ENCODE results near the gene SLMAP. TPM values are rescaled to one million over a fixed set of nuclear protein-coding genes. Genes with fewer than 3 reads are reported as not detected.

Gene SLMAP
- polyA plus RNA-seq, 2 of the 4 experiments (the other 2 are of a cell fraction) = 15.2 to 33.1 TPM

DNA sequence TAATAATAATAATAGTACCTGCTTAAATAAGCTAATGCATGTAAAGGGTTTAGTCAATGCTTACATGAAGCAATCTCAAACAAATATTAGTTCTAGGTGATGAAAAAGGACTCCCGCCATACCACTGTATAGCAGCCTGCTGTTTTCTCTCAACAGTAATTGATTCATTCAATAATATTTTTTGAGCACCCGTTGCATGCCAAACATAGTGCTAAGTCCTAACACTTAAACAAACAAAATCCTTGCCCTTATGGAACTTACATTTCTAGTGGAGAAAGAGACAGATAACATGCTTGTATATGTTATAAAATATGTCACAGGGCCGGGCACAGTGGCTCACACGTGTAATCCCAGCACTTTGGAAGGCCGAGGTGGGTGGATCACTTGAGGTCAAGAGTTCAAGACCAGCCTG, 190.9 kb downstream of the SLMAP start:
- H3K9me3 ChIP-seq = no peaks in the 10 kb centered on the region
- TF ChIP-seq HOXB5 (CRISPR knock-in tag; IDR thresholded peaks at IDR 0.05) = no peak
- no peak for TF ChIP-seq FOSB (CRISPR knock-in tag; IDR thresholded peaks at IDR 0.05)
- no peak for TF ChIP-seq FOXS1 (CRISPR knock-in tag; IDR thresholded peaks at IDR 0.05)
- no peak for TF ChIP-seq ZSCAN20 (CRISPR knock-in tag; IDR thresholded peaks at IDR 0.05)
- no peak for TF ChIP-seq EHF (CRISPR knock-in tag; IDR thresholded peaks at IDR 0.05)
- no peak for TF ChIP-seq MYC (IDR thresholded peaks at IDR 0.05; ENCODE audit: borderline replicate concordance, low read length)
- no peak for TF ChIP-seq TFCP2L1 (CRISPR knock-in tag; IDR thresholded peaks at IDR 0.05)
- TF ChIP-seq, protein P1, sequence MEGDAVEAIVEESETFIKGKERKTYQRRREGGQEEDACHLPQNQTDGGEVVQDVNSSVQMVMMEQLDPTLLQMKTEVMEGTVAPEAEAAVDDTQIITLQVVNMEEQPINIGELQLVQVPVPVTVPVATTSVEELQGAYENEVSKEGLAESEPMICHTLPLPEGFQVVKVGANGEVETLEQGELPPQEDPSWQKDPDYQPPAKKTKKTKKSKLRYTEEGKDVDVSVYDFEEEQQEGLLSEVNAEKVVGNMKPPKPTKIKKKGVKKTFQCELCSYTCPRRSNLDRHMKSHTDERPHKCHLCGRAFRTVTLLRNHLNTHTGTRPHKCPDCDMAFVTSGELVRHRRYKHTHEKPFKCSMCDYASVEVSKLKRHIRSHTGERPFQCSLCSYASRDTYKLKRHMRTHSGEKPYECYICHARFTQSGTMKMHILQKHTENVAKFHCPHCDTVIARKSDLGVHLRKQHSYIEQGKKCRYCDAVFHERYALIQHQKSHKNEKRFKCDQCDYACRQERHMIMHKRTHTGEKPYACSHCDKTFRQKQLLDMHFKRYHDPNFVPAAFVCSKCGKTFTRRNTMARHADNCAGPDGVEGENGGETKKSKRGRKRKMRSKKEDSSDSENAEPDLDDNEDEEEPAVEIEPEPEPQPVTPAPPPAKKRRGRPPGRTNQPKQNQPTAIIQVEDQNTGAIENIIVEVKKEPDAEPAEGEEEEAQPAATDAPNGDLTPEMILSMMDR (IDR thresholded peaks at IDR 0.05) = no peak
- TF ChIP-seq RARB (CRISPR knock-in tag; IDR thresholded peaks at IDR 0.05) = no peak
- no peak for TF ChIP-seq ZC3H11A (IDR thresholded peaks at IDR 0.05)
- no peak for TF ChIP-seq FOSL2 (IDR thresholded peaks at IDR 0.05)
- no peak for TF ChIP-seq FOSL2 (CRISPR knock-in tag; IDR thresholded peaks at IDR 0.05)
- TF ChIP-seq, protein P2, sequence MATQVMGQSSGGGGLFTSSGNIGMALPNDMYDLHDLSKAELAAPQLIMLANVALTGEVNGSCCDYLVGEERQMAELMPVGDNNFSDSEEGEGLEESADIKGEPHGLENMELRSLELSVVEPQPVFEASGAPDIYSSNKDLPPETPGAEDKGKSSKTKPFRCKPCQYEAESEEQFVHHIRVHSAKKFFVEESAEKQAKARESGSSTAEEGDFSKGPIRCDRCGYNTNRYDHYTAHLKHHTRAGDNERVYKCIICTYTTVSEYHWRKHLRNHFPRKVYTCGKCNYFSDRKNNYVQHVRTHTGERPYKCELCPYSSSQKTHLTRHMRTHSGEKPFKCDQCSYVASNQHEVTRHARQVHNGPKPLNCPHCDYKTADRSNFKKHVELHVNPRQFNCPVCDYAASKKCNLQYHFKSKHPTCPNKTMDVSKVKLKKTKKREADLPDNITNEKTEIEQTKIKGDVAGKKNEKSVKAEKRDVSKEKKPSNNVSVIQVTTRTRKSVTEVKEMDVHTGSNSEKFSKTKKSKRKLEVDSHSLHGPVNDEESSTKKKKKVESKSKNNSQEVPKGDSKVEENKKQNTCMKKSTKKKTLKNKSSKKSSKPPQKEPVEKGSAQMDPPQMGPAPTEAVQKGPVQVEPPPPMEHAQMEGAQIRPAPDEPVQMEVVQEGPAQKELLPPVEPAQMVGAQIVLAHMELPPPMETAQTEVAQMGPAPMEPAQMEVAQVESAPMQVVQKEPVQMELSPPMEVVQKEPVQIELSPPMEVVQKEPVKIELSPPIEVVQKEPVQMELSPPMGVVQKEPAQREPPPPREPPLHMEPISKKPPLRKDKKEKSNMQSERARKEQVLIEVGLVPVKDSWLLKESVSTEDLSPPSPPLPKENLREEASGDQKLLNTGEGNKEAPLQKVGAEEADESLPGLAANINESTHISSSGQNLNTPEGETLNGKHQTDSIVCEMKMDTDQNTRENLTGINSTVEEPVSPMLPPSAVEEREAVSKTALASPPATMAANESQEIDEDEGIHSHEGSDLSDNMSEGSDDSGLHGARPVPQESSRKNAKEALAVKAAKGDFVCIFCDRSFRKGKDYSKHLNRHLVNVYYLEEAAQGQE (IDR thresholded peaks at IDR 0.05) = no peak
- TF ChIP-seq RNF2 (IDR thresholded peaks at IDR 0.05; ENCODE audit: borderline replicate concordance, low read depth) = no peak
- no peak for TF ChIP-seq KDM5A (IDR thresholded peaks at IDR 0.05)
- TF ChIP-seq, protein P3, sequence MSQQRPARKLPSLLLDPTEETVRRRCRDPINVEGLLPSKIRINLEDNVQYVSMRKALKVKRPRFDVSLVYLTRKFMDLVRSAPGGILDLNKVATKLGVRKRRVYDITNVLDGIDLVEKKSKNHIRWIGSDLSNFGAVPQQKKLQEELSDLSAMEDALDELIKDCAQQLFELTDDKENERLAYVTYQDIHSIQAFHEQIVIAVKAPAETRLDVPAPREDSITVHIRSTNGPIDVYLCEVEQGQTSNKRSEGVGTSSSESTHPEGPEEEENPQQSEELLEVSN (IDR thresholded peaks at IDR 0.05; ENCODE audit: borderline replicate concordance, low read depth) = no peak
- TF ChIP-seq JUN (IDR thresholded peaks at IDR 0.05) = no peak
- TF ChIP-seq RCOR1 (IDR thresholded peaks at IDR 0.05; ENCODE audit: low read depth, low read length) = no peak
- TF ChIP-seq ESRRA (IDR thresholded peaks at IDR 0.05; ENCODE audit: borderline replicate concordance, low read length) = no peak
- TF ChIP-seq, protein P4, sequence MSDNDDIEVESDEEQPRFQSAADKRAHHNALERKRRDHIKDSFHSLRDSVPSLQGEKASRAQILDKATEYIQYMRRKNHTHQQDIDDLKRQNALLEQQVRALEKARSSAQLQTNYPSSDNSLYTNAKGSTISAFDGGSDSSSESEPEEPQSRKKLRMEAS (IDR thresholded peaks at IDR 0.05) = no peak
- 72% methylated on average over 5 of the region's 5 CpGs for WGBS (ENCODE audit: missing lambda C conversion rate)
- CTCF ChIA-PET = no interaction called here
- H3K4me2 ChIP-seq = no peak overlapping the region
- DNase-seq (ENCODE audit: low read depth in 1 of 2, low spot score in 1 of 2) = no peak
- H3K27ac ChIP-seq = peak overlapping the region in 1 of 2 experiments; percentile 11; a peak in 1 of 6 replicates
- H3K4me3 ChIP-seq = no peak overlapping the region
- no peak for FAIRE-seq
- peaks cover 31% of the 10 kb centered on the region for H3K4me1 ChIP-seq
- no peak for ATAC-seq
- POLR2A ChIA-PET = no interaction called here

DNA sequence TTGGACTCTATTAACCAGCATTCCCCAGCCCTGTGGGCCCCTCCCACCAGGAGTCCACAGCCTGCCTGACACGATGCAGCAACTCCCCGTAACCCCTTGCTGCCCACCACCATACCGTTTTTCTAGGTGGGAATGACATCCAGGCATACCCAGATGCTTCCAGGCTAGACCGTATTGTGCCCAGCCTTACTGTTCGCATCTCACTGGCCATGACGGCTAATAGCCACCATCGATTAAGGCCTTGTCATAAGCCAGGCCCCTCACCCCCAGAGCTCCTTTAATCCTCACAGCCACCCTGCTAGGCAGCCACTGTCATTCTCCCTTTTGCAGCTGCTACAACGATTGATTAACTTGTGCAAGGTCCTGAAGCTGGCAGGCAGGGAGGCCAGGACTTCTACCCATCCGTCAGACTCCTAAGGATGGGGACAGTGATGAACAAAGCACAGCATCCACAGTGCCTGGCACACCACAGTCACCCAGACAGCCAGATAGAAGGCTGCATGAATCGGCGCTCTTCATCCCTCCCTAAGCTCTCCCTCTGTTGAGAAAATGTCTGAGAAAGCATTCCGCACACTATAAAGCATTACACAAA, 192.1 kb downstream of the SLMAP start:
- TF ChIP-seq KDM5A (IDR thresholded peaks at IDR 0.05) (no peak), POLR2A (IDR thresholded peaks at IDR 0.05; ENCODE audit: low read length) (no peak), NPAS2 (CRISPR knock-in tag; IDR thresholded peaks at IDR 0.05; ENCODE audit: borderline replicate concordance) (no peak), NR3C1 (IDR thresholded peaks at IDR 0.05) (no peak), KDM1A (IDR thresholded peaks at IDR 0.05; ENCODE audit: low read depth) (no peak), HDAC2 (IDR thresholded peaks at IDR 0.05) (no peak), NFE2L2 (conservative IDR thresholded peaks at IDR 0.05; ENCODE audit: low read length) (no peak), HEYL (CRISPR knock-in tag; IDR thresholded peaks at IDR 0.05) (no peak), FOXS1 (CRISPR knock-in tag; IDR thresholded peaks at IDR 0.05) (no peak), SREBF2 (IDR thresholded peaks at IDR 0.05) (no peak), ZC3H11A (IDR thresholded peaks at IDR 0.05) (no peak), GATA3 (IDR thresholded peaks at IDR 0.05; ENCODE audit: borderline replicate concordance) (no peak), EHF (CRISPR knock-in tag; IDR thresholded peaks at IDR 0.05) (no peak)
- TF ChIP-seq, protein P2 (IDR thresholded peaks at IDR 0.05) = no peak
- 88% methylated on average over 12 of the region's 12 CpGs for WGBS (ENCODE audit: missing lambda C conversion rate)
- FAIRE-seq (no peak), ATAC-seq (no peak), DNase-seq (ENCODE audit: low read depth in 1 of 2, low spot score in 1 of 2) (no peak)
- ChIA-PET POLR2A (no interaction called here), CTCF (interaction anchor here (0.6 to 1.1 kb wide), 2 partner anchors 188 to 202 kb away, joined by 3 read pairs; no protein-coding TSS in a partner anchor)
- peak overlapping the region in 1 of 2 experiments; percentile 41; a peak in 2 of 6 replicates for H3K27ac ChIP-seq
- H3K4me3 ChIP-seq = no peak overlapping the region
- no peaks in the 10 kb centered on the region for H3K9me3 ChIP-seq
- no peak overlapping the region for H3K4me2 ChIP-seq
- peaks cover 38% of the 10 kb centered on the region for H3K4me1 ChIP-seq
